ENCODE data around the gene SPATA24. TPM values are rescaled to one million over a fixed set of nuclear protein-coding genes. Genes with fewer than 3 reads are reported as not detected.
"Not testable (repeated sequence)": the region's sequence is repeated elsewhere in the genome, so short reads cannot be mapped to it uniquely, and the experiment has no call there.

Gene SPATA24
- total RNA-seq, 1 donor from 2014 or later: 4.8 TPM

DNA sequence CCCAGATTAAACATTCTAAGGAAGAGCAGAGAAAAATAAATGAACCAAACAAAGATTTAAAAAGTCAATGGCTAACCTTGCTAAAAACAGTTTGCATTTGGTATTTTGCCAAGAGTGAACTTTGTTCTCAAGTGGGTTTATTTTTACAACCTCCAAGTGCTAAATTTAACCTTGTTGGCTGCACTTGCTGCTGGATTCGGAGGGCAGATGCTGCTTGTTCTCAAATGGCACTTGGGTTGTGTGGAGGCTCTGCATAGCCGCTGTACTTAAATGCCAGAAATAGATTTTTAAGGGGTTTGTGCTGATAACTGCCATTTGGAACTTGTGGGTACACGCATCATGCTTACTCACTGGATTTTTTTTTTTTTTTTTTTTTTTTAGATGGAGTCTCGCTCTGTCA is 13.3 kb upstream of the SPATA24 start:
- DNase-seq (ENCODE audit: extremely low read depth, low read depth, low spot score): no peak

DNA sequence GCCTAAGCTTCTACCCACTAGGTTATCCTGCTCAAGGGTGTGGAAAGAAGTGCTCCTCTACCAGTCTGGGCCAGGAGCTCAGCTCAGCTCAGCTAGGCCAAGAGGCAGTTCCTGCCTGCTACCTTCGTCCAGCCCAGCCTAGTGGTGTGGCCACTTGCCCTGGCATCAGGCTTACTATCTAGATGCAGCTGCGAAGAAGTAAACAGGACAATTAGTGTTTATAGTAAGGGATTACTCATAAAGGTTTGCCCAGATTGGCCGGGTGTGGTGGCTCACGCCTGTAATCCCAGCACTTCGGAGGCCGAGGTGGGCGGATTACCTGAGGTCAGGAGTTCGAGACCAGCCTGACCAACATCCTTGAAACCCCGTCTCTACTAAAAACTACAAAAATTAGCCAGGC is 12.8 kb upstream of the SPATA24 start:
- no peak for DNase-seq (ENCODE audit: extremely low read depth, low read depth, low spot score)

- DNase-seq (ENCODE audit: extremely low read depth, low read depth, low spot score): no peak
These were observed 12.0 kb upstream of the SPATA24 start for GRCh38 chr5:139415869-139416268.

- no peak for DNase-seq (ENCODE audit: extremely low read depth, low read depth, low spot score)
These were observed 11.5 kb upstream of the SPATA24 start for GRCh38 chr5:139415221-139415861.

GRCh38 chr5:139414581-139415130 is 10.8 kb upstream of the SPATA24 start:
- no peak for DNase-seq (ENCODE audit: extremely low read depth, low read depth, low spot score)

- no peak for DNase-seq (ENCODE audit: extremely low read depth, low read depth, low spot score)
These were observed 10.1 kb upstream of the SPATA24 start for GRCh38 chr5:139413963-139414362.

DNA sequence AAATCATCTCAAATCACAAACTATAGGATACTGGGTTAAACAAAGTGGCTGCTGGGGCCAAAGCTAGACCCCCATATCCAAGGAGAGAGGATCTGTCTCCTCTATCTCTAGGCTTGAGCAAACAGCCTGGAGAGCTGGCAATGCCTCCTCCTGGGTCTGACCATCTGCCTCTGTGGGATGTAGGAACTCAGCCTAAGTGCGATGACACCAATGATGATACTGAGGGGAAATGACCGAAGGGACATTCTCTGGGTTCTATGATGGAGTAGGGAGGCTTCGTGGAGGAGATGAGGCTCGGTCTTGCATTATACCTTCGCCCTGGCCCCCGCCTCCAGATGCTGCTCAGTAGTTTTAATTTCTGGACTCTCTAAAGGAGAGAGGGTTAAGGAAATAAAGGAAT is 9.3 kb upstream of the SPATA24 start:
- DNase-seq (ENCODE audit: extremely low read depth, low read depth, low spot score): no peak

DNA sequence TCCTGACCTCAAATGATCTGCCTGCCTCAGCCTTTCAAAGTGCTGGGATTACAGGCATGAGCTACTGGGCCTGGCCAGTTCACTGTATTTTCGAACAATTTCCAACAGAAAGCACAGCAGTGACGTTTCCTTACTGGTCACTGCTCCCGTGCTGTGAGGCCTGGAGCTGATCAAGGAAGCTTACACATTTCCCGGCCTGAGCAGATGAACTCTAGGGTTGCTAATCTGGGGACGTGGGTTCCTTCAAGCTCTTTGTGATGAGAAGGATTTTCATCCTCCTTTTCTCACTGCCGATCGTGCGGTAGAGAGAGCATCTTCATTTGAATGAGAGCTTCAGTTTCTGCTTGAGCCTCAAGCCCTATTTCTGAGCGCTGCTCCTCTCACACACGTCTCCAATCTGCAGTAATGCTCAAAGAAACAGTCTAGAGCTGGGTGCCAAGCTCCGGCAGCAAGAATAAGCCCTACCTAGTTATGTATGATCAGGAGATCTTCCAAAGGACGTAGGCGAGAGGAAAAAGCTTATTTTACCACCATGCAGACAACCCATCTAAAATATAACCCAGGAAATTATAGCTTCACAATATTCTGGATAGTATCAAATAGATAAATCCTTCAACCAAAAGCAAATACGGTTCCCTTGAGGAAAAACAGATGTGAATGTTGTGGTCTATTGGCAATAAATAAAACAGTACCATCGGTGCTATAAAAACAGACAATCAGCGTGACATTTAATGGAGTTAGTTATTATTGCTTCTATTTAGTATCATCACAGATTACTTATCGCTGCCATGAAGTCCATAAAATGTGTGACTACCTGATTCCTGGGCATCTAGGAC is 7.3 kb upstream of the SPATA24 start:
- no peak for DNase-seq (ENCODE audit: extremely low read depth, low read depth, low spot score)

GRCh38 chr5:139410121-139410992 is 6.5 kb upstream of the SPATA24 start:
- no peak for DNase-seq (ENCODE audit: extremely low read depth, low read depth, low spot score)

DNA sequence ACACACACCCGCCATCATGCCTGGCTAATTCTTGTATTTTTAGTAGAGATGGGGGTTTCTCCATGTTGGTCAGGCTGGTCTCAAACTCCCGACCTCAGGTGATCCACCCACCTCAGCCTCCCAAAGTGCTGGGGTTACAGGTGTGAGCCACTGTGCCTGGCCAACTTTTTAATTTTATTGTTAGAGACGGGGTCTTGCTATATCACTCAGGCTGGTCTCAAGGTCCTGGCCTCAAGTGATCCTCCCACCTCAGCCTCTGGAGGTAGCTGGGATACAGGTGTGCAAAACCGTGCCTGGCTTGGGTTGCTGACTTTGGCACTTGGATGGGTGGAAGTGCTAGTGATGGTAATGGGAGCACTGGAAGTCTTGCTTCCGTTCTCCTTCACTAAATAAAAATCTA is 5.2 kb upstream of the SPATA24 start:
- DNase-seq (ENCODE audit: extremely low read depth, low read depth, low spot score): not testable (repeated sequence)

DNA sequence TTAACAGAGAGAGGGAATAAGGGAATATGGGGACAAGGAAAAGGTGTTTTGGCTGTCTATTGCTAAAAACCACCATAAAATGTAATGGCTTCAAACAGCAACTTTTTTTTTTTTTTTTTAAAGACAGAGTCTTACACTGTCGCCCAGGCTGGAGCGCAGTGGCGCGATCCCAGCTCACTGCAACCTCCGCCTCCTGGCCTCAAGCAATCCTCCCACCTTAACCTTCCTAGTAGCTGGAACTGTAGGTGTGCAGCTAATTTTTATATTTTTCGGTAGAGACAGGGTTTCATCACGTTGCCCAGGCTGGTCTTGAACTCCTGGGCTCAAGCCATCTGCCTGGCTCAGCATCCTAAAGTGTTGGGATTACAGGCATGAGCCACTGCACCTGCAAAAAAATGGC is 4.3 kb upstream of the SPATA24 start:
- DNase-seq (ENCODE audit: extremely low read depth, low read depth, low spot score): no peak

GRCh38 chr5:139407517-139407916 is 3.6 kb upstream of the SPATA24 start:
- no peak for DNase-seq (ENCODE audit: extremely low read depth, low read depth, low spot score)

GRCh38 chr5:139406963-139407362 is 3.1 kb upstream of the SPATA24 start:
- DNase-seq (ENCODE audit: extremely low read depth, low read depth, low spot score): no peak

DNA sequence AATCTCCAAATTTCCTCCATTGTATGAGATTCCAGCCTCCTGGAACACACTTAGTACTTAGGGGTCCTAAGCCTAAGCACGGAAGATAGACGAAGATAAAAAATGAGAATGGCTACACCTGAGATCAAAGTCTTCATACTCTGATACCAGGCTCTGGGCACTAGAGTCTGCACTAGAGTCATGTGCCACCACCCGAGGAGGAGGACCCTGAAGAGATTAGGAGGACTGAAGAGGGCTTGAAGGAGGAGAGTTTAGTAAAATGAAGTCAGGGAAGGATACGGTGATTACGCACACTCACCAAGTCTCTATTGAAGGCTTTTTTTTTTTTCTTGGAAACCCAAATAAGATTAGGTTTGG is 573 bp upstream of the SPATA24 start:
- no peak for DNase-seq (ENCODE audit: extremely low read depth, low read depth, low spot score)

GRCh38 chr5:139403418-139403786 is 487 bp downstream of the SPATA24 start:
- no peak for DNase-seq (ENCODE audit: extremely low read depth, low read depth, low spot score)

DNA sequence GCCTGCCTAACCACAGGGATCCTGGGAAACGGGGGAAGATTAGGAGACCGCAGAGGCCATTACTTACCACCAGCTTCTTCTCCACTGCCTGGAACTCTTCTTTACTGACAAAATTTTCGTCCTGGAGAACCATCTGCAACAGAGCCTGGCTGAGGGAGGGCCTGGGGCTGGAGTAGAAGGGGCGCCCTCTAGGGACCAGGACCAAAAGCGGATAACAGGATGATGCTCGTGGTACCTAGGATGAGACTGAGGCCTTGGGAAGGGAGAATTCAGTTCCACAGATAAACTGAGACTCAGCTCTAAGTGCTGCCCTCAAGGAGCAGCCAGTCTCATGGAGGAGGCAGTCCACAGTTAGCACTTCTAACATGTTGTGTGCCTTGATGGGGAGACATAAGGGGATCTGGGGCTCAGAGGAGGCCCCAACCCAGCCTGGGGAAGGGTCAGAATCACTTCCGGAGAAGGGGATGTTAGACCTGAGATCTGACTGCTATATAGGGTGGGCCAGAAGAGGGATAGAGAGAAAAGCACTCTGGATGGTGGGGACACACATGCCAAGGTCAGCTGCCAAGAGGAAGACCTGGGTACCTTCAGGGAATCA is 1.2 kb downstream of the SPATA24 start:
- no peak for DNase-seq (ENCODE audit: extremely low read depth, low read depth, low spot score)

GRCh38 chr5:139401546-139401945 is 2.3 kb downstream of the SPATA24 start:
- no peak for DNase-seq (ENCODE audit: extremely low read depth, low read depth, low spot score)

- no peak for DNase-seq (ENCODE audit: extremely low read depth, low read depth, low spot score)
These were observed 4.3 kb downstream of the SPATA24 start for GRCh38 chr5:139399501-139400121.

DNA sequence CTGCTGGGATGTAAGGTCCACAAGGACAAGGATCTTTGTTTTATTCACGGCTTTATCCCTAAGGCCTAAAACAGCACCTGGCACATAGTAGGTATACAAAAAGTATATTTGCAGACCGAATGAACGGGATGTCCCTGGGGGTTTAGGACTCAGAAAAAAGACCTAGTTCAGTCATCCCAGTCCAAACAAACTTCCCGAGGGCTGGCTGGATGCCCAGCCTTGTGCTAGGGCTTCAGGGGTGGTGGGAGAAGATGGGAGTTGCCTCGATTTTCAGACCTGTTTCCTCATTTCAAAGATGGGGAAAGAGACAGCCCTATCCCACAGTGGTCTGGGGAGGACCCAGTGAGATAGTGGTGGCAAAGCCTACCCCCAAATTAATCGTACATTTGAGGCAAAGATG is 6.0 kb downstream of the SPATA24 start:
- no peak for DNase-seq (ENCODE audit: extremely low read depth, low read depth, low spot score)

- DNase-seq (ENCODE audit: extremely low read depth, low read depth, low spot score): no peak
These were observed 7.2 kb downstream of the SPATA24 start for GRCh38 chr5:139396691-139397090.
